Hepatocyte (in vitro differentiated cells): ENCODE measurements around the gene RPS27. TPM values are rescaled to one million over a fixed set of nuclear protein-coding genes. Genes with fewer than 3 reads are reported as not detected.

Experiments used
- DNase-seq: peaks from one replicate; pipeline ENCODE4 v3.0.0-alpha.2; 2016; ENCODE audit warnings: low spot score
- H2AFZ ChIP-seq: fragments of 200-600 bp; sonication (generic); 2 replicates; pipeline ENCODE4 v1.6.0; 2016; ENCODE audit warnings: antibody characterized with exemption, mild to moderate bottlenecking
- H3K27ac ChIP-seq: fragments of 200-600 bp; sonication (generic); 2 replicates; pipeline ENCODE4 v1.5.1; 2016; ENCODE audit warnings: mild to moderate bottlenecking
- H3K27me3 ChIP-seq: fragments of 200-600 bp; sonication (generic); 2 replicates; pipeline ENCODE4 v1.6.1; 2016
- H3K36me3 ChIP-seq: fragments of 200-600 bp; sonication (generic); replicated peaks from 2 replicates; pipeline ENCODE4 v1.5.1; 2016; ENCODE audit warnings: low read depth; ENCODE audit not compliant: insufficient read depth
- H3K4me1 ChIP-seq: fragments of 200-600 bp; sonication (generic); 2 replicates; pipeline ENCODE4 v1.5.1; 2016; ENCODE audit warnings: mild to moderate bottlenecking, moderate library complexity; ENCODE audit not compliant: insufficient read depth
- H3K4me2 ChIP-seq: fragments of 200-600 bp; sonication (generic); 2 replicates; pipeline ENCODE4 v1.6.0; 2016
- H3K4me3 ChIP-seq: fragments of 200-600 bp; sonication (generic); 2 replicates; pipeline ENCODE4 v1.5.1; 2016; ENCODE audit warnings: mild to moderate bottlenecking
- H3K79me2 ChIP-seq: fragments of 200-600 bp; sonication (generic); 2 replicates; pipeline ENCODE4 v1.6.0; 2017; ENCODE audit warnings: mild to moderate bottlenecking
- H3K9me2 ChIP-seq: fragments of 200-600 bp; sonication (generic); replicated peaks from 2 replicates; pipeline ENCODE4 v1.6.0; 2017; ENCODE audit warnings: mild to moderate bottlenecking; ENCODE audit not compliant: insufficient read depth
- H3K9me3 ChIP-seq: fragments of 200-600 bp; sonication (generic); 2 replicates; pipeline ENCODE4 v1.5.1; 2016; ENCODE audit warnings: low read depth, mild to moderate bottlenecking
- H4K20me1 ChIP-seq: fragments of 200-600 bp; sonication (generic); 2 replicates; pipeline ENCODE4 v1.6.0; 2016; ENCODE audit warnings: mild to moderate bottlenecking; ENCODE audit not compliant: insufficient read depth, poor library complexity, severe bottlenecking
- EZH2 ChIP-seq: fragments of 200-600 bp; sonication (generic); IDR thresholded peaks from 2 replicates; pipeline ENCODE4 v1.6.1; 2016; ENCODE audit warnings: antibody characterized with exemption, mild to moderate bottlenecking, borderline replicate concordance
- EZH2phosphoT487 ChIP-seq: fragments of 200-600 bp; sonication (generic); IDR thresholded peaks from one replicate; pipeline ENCODE4 v1.6.1; 2018; ENCODE audit warnings: antibody characterized with exemption, mild to moderate bottlenecking, low read depth, moderate library complexity; ENCODE audit not compliant: unreplicated experiment, severe bottlenecking
- WGBS: methylation state at CpG from one replicate; pipeline ENCODE4 v1.1.6; 2016; ENCODE audit warnings: low lambda C conversion rate; ENCODE audit errors: missing lambda C conversion rate; 5-methylcytosine and 5-hydroxymethylcytosine counted together
- polyA plus RNA-seq: library from polyadenylated mRNA; unstranded; fragments of >200 nt; fragmentation: Nextera tagmentation; extraction: Ambion mirVana; gene quantifications from 2 replicates; pipeline ENCODE4 v1.2.1, GENCODE V29; 2016
- total RNA-seq: library from RNA; depleted of rRNA; stranded (reverse); fragments of >200 nt; gene quantifications from 2 replicates; pipeline ENCODE4 v1.2.3, GENCODE V29; 2014
- TF ChIP-seq, protein P1 (sequence below): fragments of 200-600 bp; sonication (generic); IDR thresholded peaks from 2 replicates; pipeline ENCODE4 v1.5.1; 2016; ENCODE audit warnings: antibody characterized with exemption, mild to moderate bottlenecking; ENCODE audit not compliant: poor library complexity

RPS27 gene
- total and polyA plus RNA-seq, 2 experiments from 2014 or later = 1,696 to 2,548 TPM

DNA sequence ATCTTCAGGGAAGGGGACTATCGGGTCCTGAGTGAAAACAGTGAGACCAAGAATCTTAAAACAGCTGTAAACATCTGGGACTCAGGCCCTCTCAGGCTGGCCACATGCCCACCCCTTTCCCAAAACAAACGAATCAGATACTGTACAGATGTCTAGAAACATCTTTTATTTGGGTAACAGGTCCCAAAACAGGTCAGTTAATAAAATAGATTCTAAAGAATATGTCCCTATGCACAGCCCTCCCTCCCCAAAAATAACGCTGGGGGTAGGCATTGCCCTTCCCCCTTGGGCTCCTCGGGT, 31.7 kb upstream of the RPS27 start:
- 49% methylated on average over 4 of the region's 4 CpGs for WGBS
- no peaks in the 10 kb centered on the region for H3K27me3 ChIP-seq
- DNase-seq = no peak
- H3K27ac ChIP-seq = peak overlapping the region; percentile 44
- peaks cover 28% of the 10 kb centered on the region for H3K4me1 ChIP-seq
- peaks cover 68% of the 10 kb centered on the region for H3K79me2 ChIP-seq
- peaks cover 40% of the 10 kb centered on the region for H4K20me1 ChIP-seq
- H3K9me2 ChIP-seq = no peaks in the 10 kb centered on the region
- peak overlapping the region; percentile 63 for H3K4me2 ChIP-seq
- H3K36me3 ChIP-seq = no peaks in the 10 kb centered on the region
- H3K9me3 ChIP-seq = no peaks in the 10 kb centered on the region
- no peak for TF ChIP-seq EZH2
- no peak for TF ChIP-seq EZH2phosphoT487
- TF ChIP-seq, protein P1, sequence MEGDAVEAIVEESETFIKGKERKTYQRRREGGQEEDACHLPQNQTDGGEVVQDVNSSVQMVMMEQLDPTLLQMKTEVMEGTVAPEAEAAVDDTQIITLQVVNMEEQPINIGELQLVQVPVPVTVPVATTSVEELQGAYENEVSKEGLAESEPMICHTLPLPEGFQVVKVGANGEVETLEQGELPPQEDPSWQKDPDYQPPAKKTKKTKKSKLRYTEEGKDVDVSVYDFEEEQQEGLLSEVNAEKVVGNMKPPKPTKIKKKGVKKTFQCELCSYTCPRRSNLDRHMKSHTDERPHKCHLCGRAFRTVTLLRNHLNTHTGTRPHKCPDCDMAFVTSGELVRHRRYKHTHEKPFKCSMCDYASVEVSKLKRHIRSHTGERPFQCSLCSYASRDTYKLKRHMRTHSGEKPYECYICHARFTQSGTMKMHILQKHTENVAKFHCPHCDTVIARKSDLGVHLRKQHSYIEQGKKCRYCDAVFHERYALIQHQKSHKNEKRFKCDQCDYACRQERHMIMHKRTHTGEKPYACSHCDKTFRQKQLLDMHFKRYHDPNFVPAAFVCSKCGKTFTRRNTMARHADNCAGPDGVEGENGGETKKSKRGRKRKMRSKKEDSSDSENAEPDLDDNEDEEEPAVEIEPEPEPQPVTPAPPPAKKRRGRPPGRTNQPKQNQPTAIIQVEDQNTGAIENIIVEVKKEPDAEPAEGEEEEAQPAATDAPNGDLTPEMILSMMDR = no peak
- H3K4me3 ChIP-seq = no peak overlapping the region
- no peak overlapping the region for H2AFZ ChIP-seq

DNA sequence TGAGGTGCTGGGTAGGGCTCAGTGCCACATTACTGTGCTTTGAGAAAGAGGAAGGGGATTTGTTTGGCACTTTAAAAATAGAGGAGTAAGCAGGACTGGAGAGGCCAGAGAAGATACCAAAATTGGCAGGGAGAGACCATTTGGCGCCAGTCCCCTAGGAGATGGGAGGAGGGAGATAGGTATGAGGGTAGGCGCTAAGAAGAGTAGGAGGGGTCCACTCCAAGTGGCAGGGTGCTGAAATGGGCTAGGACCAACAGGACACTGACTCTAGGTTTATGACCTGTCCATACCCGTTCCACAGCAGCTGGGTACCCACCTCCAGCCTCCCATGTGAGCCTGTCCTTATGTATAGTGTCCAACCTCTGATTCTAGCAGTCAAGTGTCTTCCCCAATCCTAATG, 31.1 kb upstream of the RPS27 start:
- WGBS = 94% methylated on average over 3 of the region's 3 CpGs
- no peak overlapping the region for H3K4me2 ChIP-seq
- TF ChIP-seq EZH2phosphoT487 = no peak
- TF ChIP-seq, protein P1 = no peak
- TF ChIP-seq EZH2 = no peak
- peaks cover 64% of the 10 kb centered on the region for H3K79me2 ChIP-seq
- H3K9me2 ChIP-seq = no peaks in the 10 kb centered on the region
- H3K4me1 ChIP-seq = peaks cover 27% of the 10 kb centered on the region
- DNase-seq = no peak
- no peaks in the 10 kb centered on the region for H3K9me3 ChIP-seq
- H2AFZ ChIP-seq = no peak overlapping the region
- H3K4me3 ChIP-seq = no peak overlapping the region
- H4K20me1 ChIP-seq = peaks cover 35% of the 10 kb centered on the region
- H3K27ac ChIP-seq = peak overlapping the region; percentile 44
- no peaks in the 10 kb centered on the region for H3K36me3 ChIP-seq
- no peaks in the 10 kb centered on the region for H3K27me3 ChIP-seq

DNA sequence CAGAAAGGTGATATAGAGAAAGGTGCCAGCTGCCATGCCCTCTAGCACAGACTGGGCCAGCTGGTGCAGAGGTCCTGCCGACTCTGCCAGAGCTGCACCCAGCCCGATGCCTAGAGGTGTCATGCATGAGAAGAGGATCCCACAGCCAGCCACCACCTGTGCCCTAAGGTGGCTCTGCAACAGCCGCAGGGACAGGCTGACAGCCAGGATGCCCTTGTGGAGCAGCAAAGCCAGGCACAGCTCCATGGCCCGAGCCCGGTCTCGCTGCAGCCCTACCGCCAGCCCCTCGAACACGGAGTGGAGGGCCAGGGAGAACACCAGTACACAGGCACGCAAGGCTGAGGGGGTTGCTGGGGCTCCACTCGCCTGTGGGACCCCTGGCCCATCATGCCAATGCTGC, 30.4 kb upstream of the RPS27 start:
- peaks cover 27% of the 10 kb centered on the region for H4K20me1 ChIP-seq
- no peaks in the 10 kb centered on the region for H3K9me2 ChIP-seq
- peaks cover 64% of the 10 kb centered on the region for H3K79me2 ChIP-seq
- no peak for TF ChIP-seq EZH2phosphoT487
- TF ChIP-seq, protein P1 = no peak
- no peak for TF ChIP-seq EZH2
- H3K4me2 ChIP-seq = no peak overlapping the region
- H3K27me3 ChIP-seq = no peaks in the 10 kb centered on the region
- no peak overlapping the region for H2AFZ ChIP-seq
- H3K9me3 ChIP-seq = no peaks in the 10 kb centered on the region
- no peak overlapping the region for H3K4me3 ChIP-seq
- no peaks in the 10 kb centered on the region for H3K36me3 ChIP-seq
- WGBS = 97% methylated on average over 11 of the region's 11 CpGs
- no peak for DNase-seq
- H3K27ac ChIP-seq = no peak overlapping the region
- H3K4me1 ChIP-seq = peaks cover 26% of the 10 kb centered on the region

DNA sequence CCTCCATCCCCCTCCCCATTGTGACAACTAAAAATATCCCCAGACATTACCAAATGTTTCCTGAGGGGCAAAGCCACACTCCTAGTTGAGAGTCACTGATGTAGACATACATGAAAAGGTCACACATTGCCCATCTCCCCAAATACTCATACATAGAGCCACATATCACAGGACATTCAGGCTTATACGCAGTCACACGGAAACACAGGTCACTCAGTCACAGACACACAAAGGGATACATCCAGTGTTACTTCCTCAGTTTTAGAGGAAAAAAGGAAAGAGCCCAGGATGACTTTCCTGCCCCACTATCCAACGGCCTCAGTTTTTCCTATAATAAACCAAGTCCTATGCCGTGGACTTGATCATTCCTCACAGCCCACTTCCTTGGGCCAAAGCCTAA, 29.1 kb upstream of the RPS27 start:
- no peak overlapping the region for H3K4me3 ChIP-seq
- peaks cover 61% of the 10 kb centered on the region for H3K79me2 ChIP-seq
- peak overlapping the region; percentile 98 for H3K27ac ChIP-seq
- no peaks in the 10 kb centered on the region for H3K27me3 ChIP-seq
- no peaks in the 10 kb centered on the region for H3K36me3 ChIP-seq
- WGBS = 84% methylated on average over 4 of the region's 4 CpGs
- H2AFZ ChIP-seq = no peak overlapping the region
- H3K9me2 ChIP-seq = no peaks in the 10 kb centered on the region
- no peak for DNase-seq
- TF ChIP-seq EZH2phosphoT487 = no peak
- TF ChIP-seq, protein P1 = no peak
- TF ChIP-seq EZH2 = no peak
- H3K9me3 ChIP-seq = no peaks in the 10 kb centered on the region
- H4K20me1 ChIP-seq = peaks cover 15% of the 10 kb centered on the region
- H3K4me2 ChIP-seq = peak overlapping the region; percentile 93
- H3K4me1 ChIP-seq = peaks cover 31% of the 10 kb centered on the region
